ENCODE measurements around the gene TMEM175. TPM values are rescaled to one million over a fixed set of nuclear protein-coding genes. Genes with fewer than 3 reads are reported as not detected.
A peak's percentile ranks its signal among the peaks of the same experiment; 100 is the strongest.

The TMEM175 gene
- polyA plus RNA-seq, 1 of the 3 experiments (the other 2 are of a cell fraction) = 54.2 TPM

- Histone ChIP-seq H3F3A (replicated peaks; ENCODE audit: insufficient read depth) (no peaks in the 10 kb centered on the region), H3K9ac (no peak overlapping the region), H3K4me2 (no peak overlapping the region), H3K27ac (ENCODE audit: low read depth in 2 of 2, low read length in 1 of 2) (no peak overlapping the region), H3K27me3 (ENCODE audit: insufficient read depth) (no peaks in the 10 kb centered on the region), H2AFZ (ENCODE audit: low read depth) (no peak overlapping the region), H3K4me1 (ENCODE audit: control insufficient read depth in 1 of 2, insufficient read depth in 2 of 2, low read depth in 1 of 2, low read length in 1 of 2) (no peaks in the 10 kb centered on the region), H4K20me1 (ENCODE audit: insufficient read depth) (no peaks in the 10 kb centered on the region), H3K36me3 (replicated peaks in 1 of 2; ENCODE audit: control insufficient read depth in 1 of 2, insufficient read depth in 2 of 2, low read length in 1 of 2) (peaks cover 0 to 53% of the 10 kb centered on the region in 2 experiments), H3K9me3 (no peaks in the 10 kb centered on the region), H3K79me2 (ENCODE audit: insufficient read depth) (no peaks in the 10 kb centered on the region), H3K4me3 (ENCODE audit: low read depth in 2 of 2, low read length in 1 of 2) (no peak overlapping the region), H3K9me2 (no peaks in the 10 kb centered on the region)
- TF ChIP-seq EP300 (IDR thresholded peaks at IDR 0.05; ENCODE audit: borderline replicate concordance in 1 of 2, low read depth in 1 of 2, low read length in 1 of 2) = no peak
- no peak for TF ChIP-seq PBX3 (IDR thresholded peaks at IDR 0.05)
- no peak for TF ChIP-seq MXI1 (IDR thresholded peaks at IDR 0.05; ENCODE audit: low read depth, low read length)
- TF ChIP-seq JUND (IDR thresholded peaks at IDR 0.05) = no peak
- no peak for TF ChIP-seq RXRA (IDR thresholded peaks at IDR 0.05; ENCODE audit: borderline replicate concordance, low read depth)
- TF ChIP-seq SMC3 (IDR thresholded peaks at IDR 0.05; ENCODE audit: low read depth, low read length) = no peak
- TF ChIP-seq NRF1 (IDR thresholded peaks at IDR 0.05; ENCODE audit: low read depth, low read length) = no peak
- TF ChIP-seq YY1 (IDR thresholded peaks at IDR 0.05; ENCODE audit: low read depth) = no peak
- TF ChIP-seq IRF3 (IDR thresholded peaks at IDR 0.05; ENCODE audit: low read depth, low read length) = no peak
- TF ChIP-seq ZBTB33 (IDR thresholded peaks at IDR 0.05; ENCODE audit: borderline replicate concordance, low read depth) = no peak
- TF ChIP-seq CHD2 (IDR thresholded peaks at IDR 0.05; ENCODE audit: low read length, partially characterized antibody) = no peak
- TF ChIP-seq RAD21 (IDR thresholded peaks at IDR 0.05; ENCODE audit: low read length) = no peak
- TF ChIP-seq RFX5 (IDR thresholded peaks at IDR 0.05; ENCODE audit: low read length) = no peak
- TF ChIP-seq, protein P1, sequence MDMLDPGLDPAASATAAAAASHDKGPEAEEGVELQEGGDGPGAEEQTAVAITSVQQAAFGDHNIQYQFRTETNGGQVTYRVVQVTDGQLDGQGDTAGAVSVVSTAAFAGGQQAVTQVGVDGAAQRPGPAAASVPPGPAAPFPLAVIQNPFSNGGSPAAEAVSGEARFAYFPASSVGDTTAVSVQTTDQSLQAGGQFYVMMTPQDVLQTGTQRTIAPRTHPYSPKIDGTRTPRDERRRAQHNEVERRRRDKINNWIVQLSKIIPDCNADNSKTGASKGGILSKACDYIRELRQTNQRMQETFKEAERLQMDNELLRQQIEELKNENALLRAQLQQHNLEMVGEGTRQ (IDR thresholded peaks at IDR 0.05; ENCODE audit: borderline replicate concordance, low read depth, low read length) = no peak
- TF ChIP-seq REST (IDR thresholded peaks at IDR 0.05; ENCODE audit: low read depth, low read length) = no peak
- peak; percentile 31 for DNase-seq
- CTCF ChIA-PET = no interaction called here
- WGBS (ENCODE audit: low lambda C conversion rate) = 100% methylated on average over 2 of the region's 16 CpGs
- POLR2A ChIA-PET = no interaction called here
Measured at GRCh38 chr4:960140-960635, 27.9 kb downstream of the TMEM175 start.

All from SK-N-SH (cell line).